ENCODE measurements around the gene ARSG.

- TF ChIP-seq POLR2A (IDR thresholded peaks at IDR 0.05) (no peak), CTCF (IDR thresholded peaks at IDR 0.05) (no peak), EP300 (IDR thresholded peaks at IDR 0.05) (no peak)
Observed at GRCh38 chr17:68383120-68383442, 91.8 kb downstream of the ARSG start.

Measured in gastroesophageal sphincter (tissue), 3 donors.